ENCODE data around the gene SAPCD2. TPM values are rescaled to one million over a fixed set of nuclear protein-coding genes. Genes with fewer than 3 reads are reported as not detected.

The SAPCD2 gene
- total RNA-seq, 1 donor from 2014 or later: 1.0 TPM

GRCh38 chr9:137084526-137084925, 14.2 kb upstream of the SAPCD2 start:
- Mint-ChIP-seq H3K36me3 (ENCODE audit: low read depth, unreplicated experiment) (peaks cover 16% of the 10 kb centered on the region), H3K4me1 (ENCODE audit: unreplicated experiment) (peaks cover 12% of the 10 kb centered on the region), H3K27me3 (ENCODE audit: unreplicated experiment) (peaks cover 27% of the 10 kb centered on the region), H3K4me3 (ENCODE audit: unreplicated experiment) (no peak overlapping the region), H3K27ac (ENCODE audit: unreplicated experiment) (no peak overlapping the region), H3K9me3 (ENCODE audit: unreplicated experiment) (no peaks in the 10 kb centered on the region)
- TF ChIP-seq CTCF (IDR thresholded peaks at IDR 0.05; ENCODE audit: unreplicated experiment): no peak
- no peak for DNase-seq (ENCODE audit: low spot score)

- DNase-seq (ENCODE audit: low spot score): no peak
- no peak for TF ChIP-seq CTCF (IDR thresholded peaks at IDR 0.05; ENCODE audit: unreplicated experiment)
- H3K4me3 Mint-ChIP-seq (ENCODE audit: unreplicated experiment): no peak overlapping the region
- peaks cover 28% of the 10 kb centered on the region for H3K27me3 Mint-ChIP-seq (ENCODE audit: unreplicated experiment)
- peaks cover 9% of the 10 kb centered on the region for H3K36me3 Mint-ChIP-seq (ENCODE audit: low read depth, unreplicated experiment)
- H3K9me3 Mint-ChIP-seq (ENCODE audit: unreplicated experiment): no peaks in the 10 kb centered on the region
- H3K4me1 Mint-ChIP-seq (ENCODE audit: unreplicated experiment): peaks cover 12% of the 10 kb centered on the region
- no peak overlapping the region for H3K27ac Mint-ChIP-seq (ENCODE audit: unreplicated experiment)
Measured at GRCh38 chr9:137083394-137084004, 13.1 kb upstream of the SAPCD2 start.

GRCh38 chr9:137082925-137083290, 12.6 kb upstream of the SAPCD2 start:
- DNase-seq (ENCODE audit: low spot score): no peak
- no peak overlapping the region for H3K27ac Mint-ChIP-seq (ENCODE audit: unreplicated experiment)
- H3K36me3 Mint-ChIP-seq (ENCODE audit: low read depth, unreplicated experiment): peaks cover 5% of the 10 kb centered on the region
- peaks cover 10% of the 10 kb centered on the region for H3K4me1 Mint-ChIP-seq (ENCODE audit: unreplicated experiment)
- H3K4me3 Mint-ChIP-seq (ENCODE audit: unreplicated experiment): no peak overlapping the region
- H3K27me3 Mint-ChIP-seq (ENCODE audit: unreplicated experiment): peaks cover 29% of the 10 kb centered on the region
- no peak for TF ChIP-seq CTCF (IDR thresholded peaks at IDR 0.05; ENCODE audit: unreplicated experiment)
- no peaks in the 10 kb centered on the region for H3K9me3 Mint-ChIP-seq (ENCODE audit: unreplicated experiment)

GRCh38 chr9:137082222-137082924, 12.0 kb upstream of the SAPCD2 start:
- H3K36me3 Mint-ChIP-seq (ENCODE audit: low read depth, unreplicated experiment): no peaks in the 10 kb centered on the region
- no peak overlapping the region for H3K4me3 Mint-ChIP-seq (ENCODE audit: unreplicated experiment)
- no peak overlapping the region for H3K27ac Mint-ChIP-seq (ENCODE audit: unreplicated experiment)
- no peak for TF ChIP-seq CTCF (IDR thresholded peaks at IDR 0.05; ENCODE audit: unreplicated experiment)
- H3K27me3 Mint-ChIP-seq (ENCODE audit: unreplicated experiment): peaks cover 24% of the 10 kb centered on the region
- H3K9me3 Mint-ChIP-seq (ENCODE audit: unreplicated experiment): no peaks in the 10 kb centered on the region
- H3K4me1 Mint-ChIP-seq (ENCODE audit: unreplicated experiment): peaks cover 5% of the 10 kb centered on the region
- DNase-seq (ENCODE audit: low spot score): no peak

Measured in endothelial cell (in vitro differentiated cells).